H1 (cell line): ENCODE data around the gene QSOX2. TPM values are rescaled to one million over a fixed set of nuclear protein-coding genes. Genes with fewer than 3 reads are reported as not detected.

Source experiments
- CTCF ChIA-PET: fragments of 300-600 bp; sonication (Branson Sonifier 250); formaldehyde crosslinking; loops from one replicate; lab custom pipeline; 2021; ENCODE audit not compliant: partially characterized antibody; lab: Charles Lee
- POLR2A ChIA-PET: fragments of 300-600 bp; sonication (Branson Sonifier 250); formaldehyde crosslinking; loops from one replicate; lab custom pipeline; 2021; ENCODE audit warnings: inconsistent platforms; ENCODE audit not compliant: partially characterized antibody; lab: Charles Lee
- DNase-seq, 2 experiments: peaks; one replicate each; pipeline versions ENCODE4 v3.0.0 to v3.0.0-alpha.2; 2010 to 2022; ENCODE audit warnings: low spot score in 2 of 2, low read depth in 1 of 2, mixed read lengths in 1 of 2
- FAIRE-seq: peaks from 2 replicates; lab custom pipeline; 2011; peaks lifted over from hg19 to GRCh38; lab: Jason Lieb, UNC
- H2AFZ ChIP-seq: 2 replicates; pipeline ENCODE4 v1.8.1; 2012; ENCODE audit warnings: low read length, inconsistent platforms
- H2AK5ac ChIP-seq: 2 replicates; pipeline ENCODE4 v1.6.1; 2013; ENCODE audit warnings: low read depth, low read length
- H2BK120ac ChIP-seq: replicated peaks from 2 replicates; pipeline ENCODE3; 2013; ENCODE audit warnings: low read depth, low read length, inconsistent platforms
- H2BK12ac ChIP-seq: 2 replicates; pipeline ENCODE4 v1.6.1; 2013; ENCODE audit warnings: low read depth, low read length
- H2BK15ac ChIP-seq: 2 replicates; pipeline ENCODE4 v1.6.1; 2013; ENCODE audit warnings: low read length
- H2BK20ac ChIP-seq: 2 replicates; pipeline ENCODE4 v1.6.1; 2013; ENCODE audit warnings: low read length
- H2BK5ac ChIP-seq: 2 replicates; pipeline ENCODE4 v1.6.1; 2013; ENCODE audit warnings: low read depth, low read length
- H3K14ac ChIP-seq: 2 replicates; pipeline ENCODE4 v1.6.1; 2013; ENCODE audit warnings: inconsistent platforms; ENCODE audit not compliant: insufficient read length
- H3K18ac ChIP-seq: 2 replicates; pipeline ENCODE4 v1.6.1; 2013; ENCODE audit warnings: low read length; ENCODE audit errors: extremely low read depth
- H3K23ac ChIP-seq: 2 replicates; pipeline ENCODE4 v1.6.1; 2013; ENCODE audit warnings: inconsistent platforms; ENCODE audit not compliant: insufficient read length
- H3K23me2 ChIP-seq: 2 replicates; pipeline ENCODE4 v1.6.1; 2013; ENCODE audit warnings: low read depth, low read length
- H3K27ac ChIP-seq: 2 replicates; pipeline ENCODE4 v1.6.1; 2011; ENCODE audit warnings: low read depth, low read length, inconsistent platforms
- H3K27me3 ChIP-seq, 4 experiments: replicated peaks in 1 of 4; 1 replicate in 1 of 4; 2 replicates in 3 of 4; pipeline versions ENCODE4 v1.6.1 to v1.8.1; 2011 to 2013; ENCODE audit warnings: low read length in 3 of 4, mild to moderate bottlenecking in 3 of 4, inconsistent platforms in 2 of 4, mixed read lengths in 2 of 4, moderate library complexity in 1 of 4; ENCODE audit not compliant: control insufficient read depth in 3 of 4, insufficient read depth in 3 of 4; ENCODE audit errors: extremely low read depth in 1 of 4
- H3K36me3 ChIP-seq, 4 experiments: 2 replicates each; pipeline versions ENCODE4 v1.6.1 to v1.8.1; 2011 to 2013; ENCODE audit warnings: mild to moderate bottlenecking in 4 of 4, low read length in 3 of 4, moderate library complexity in 2 of 4, control low read depth in 1 of 4, inconsistent platforms in 1 of 4; ENCODE audit not compliant: insufficient read depth in 4 of 4, control insufficient read depth in 2 of 4
- H3K4ac ChIP-seq: replicated peaks from 2 replicates; pipeline ENCODE3; 2013; ENCODE audit warnings: low read length, low read depth, mixed read lengths, inconsistent platforms; ENCODE audit not compliant: insufficient read length
- H3K4me1 ChIP-seq, 4 experiments: replicated peaks in 1 of 4; 1 replicate in 1 of 4; 2 replicates in 3 of 4; pipeline versions ENCODE4 v1.6.1 to v1.8.1; 2011 to 2013; ENCODE audit warnings: low read length in 3 of 4, inconsistent platforms in 2 of 4, mixed read lengths in 1 of 4; ENCODE audit not compliant: insufficient read depth in 4 of 4, control insufficient read depth in 3 of 4
- H3K4me2 ChIP-seq, 2 experiments: 2 replicates each; pipeline versions ENCODE4 v1.6.1 to v1.8.1; 2011 to 2013; ENCODE audit warnings: low read depth in 2 of 2, low read length in 2 of 2, control low read depth in 1 of 2, inconsistent platforms in 1 of 2, mild to moderate bottlenecking in 1 of 2; ENCODE audit not compliant: insufficient read depth in 1 of 2
- H3K4me3 ChIP-seq, 4 experiments: fragments of 200-600, 300-600 bp in 1 of 4; sonication (generic), shearing (Covaris generic), sonication (Bioruptor Twin) in 1 of 4; 2 replicates each; pipeline versions ENCODE4 v1.5.1 to v1.8.1; 2011 to 2016; ENCODE audit warnings: low read length in 4 of 4, low read depth in 3 of 4, control low read depth in 2 of 4, inconsistent platforms in 2 of 4, mild to moderate bottlenecking in 2 of 4, mixed read lengths in 1 of 4, moderate library complexity in 1 of 4; ENCODE audit not compliant: insufficient read depth in 2 of 4; ENCODE audit errors: extremely low read depth in 1 of 4
- H3K56ac ChIP-seq: replicated peaks from 2 replicates; pipeline ENCODE3; 2013; ENCODE audit warnings: low read depth, mild to moderate bottlenecking, mixed read lengths, low read length, inconsistent platforms; ENCODE audit not compliant: insufficient read length
- H3K79me1 ChIP-seq: 2 replicates; pipeline ENCODE4 v1.6.1; 2013; ENCODE audit warnings: low read depth, low read length, control low read depth
- H3K79me2 ChIP-seq, 2 experiments: 2 replicates each; pipeline versions ENCODE4 v1.6.1 to v1.8.1; 2012 to 2013; ENCODE audit warnings: low read length in 2 of 2, mild to moderate bottlenecking in 2 of 2, inconsistent platforms in 1 of 2; ENCODE audit not compliant: insufficient read depth in 2 of 2, control insufficient read depth in 1 of 2
- H3K9ac ChIP-seq, 4 experiments: replicated peaks in 1 of 4; 1 replicate in 1 of 4; 2 replicates in 3 of 4; pipeline versions ENCODE4 v1.6.1 to v1.8.1; 2011 to 2013; ENCODE audit warnings: low read depth in 3 of 4, low read length in 3 of 4, control low read depth in 2 of 4, mild to moderate bottlenecking in 2 of 4, moderate library complexity in 2 of 4, inconsistent platforms in 1 of 4; ENCODE audit errors: extremely low read depth in 1 of 4
- H3K9me3 ChIP-seq, 2 experiments: 2 replicates each; pipeline versions ENCODE4 v1.6.1 to v1.8.1; 2012 to 2013; ENCODE audit warnings: mild to moderate bottlenecking in 2 of 2, moderate library complexity in 2 of 2, control low read depth in 1 of 2, inconsistent platforms in 1 of 2, low read depth in 1 of 2, low read length in 1 of 2, mixed read lengths in 1 of 2; ENCODE audit not compliant: insufficient read depth in 2 of 2
- H4K20me1 ChIP-seq, 2 experiments: replicated peaks in 1 of 2; 2 replicates each; pipeline versions ENCODE3 to v1.8.1; 2011 to 2013; ENCODE audit warnings: inconsistent platforms in 2 of 2, low read length in 2 of 2, mild to moderate bottlenecking in 1 of 2; ENCODE audit not compliant: insufficient read depth in 2 of 2, control insufficient read depth in 1 of 2
- H4K5ac ChIP-seq: 2 replicates; pipeline ENCODE4 v1.6.1; 2013; ENCODE audit warnings: low read length, low read depth, mixed read lengths, inconsistent platforms; ENCODE audit not compliant: insufficient read length
- H4K8ac ChIP-seq: 2 replicates; pipeline ENCODE4 v1.8.0; 2013; ENCODE audit warnings: mild to moderate bottlenecking, moderate library complexity, low read length, inconsistent platforms; ENCODE audit not compliant: insufficient read depth; ENCODE audit errors: extremely low read depth
- H4K91ac ChIP-seq: replicated peaks from 2 replicates; pipeline ENCODE3; 2013; ENCODE audit warnings: low read length, mixed read lengths, inconsistent platforms; ENCODE audit not compliant: insufficient read length
- ATF3 ChIP-seq: IDR thresholded peaks from 2 replicates; pipeline ENCODE4 v1.6.1; 2011; ENCODE audit warnings: low read depth, mild to moderate bottlenecking, low read length; ENCODE audit not compliant: insufficient read depth
- CBX8 ChIP-seq: fragments of 300-800, 300-1000 bp; sonication (generic); IDR thresholded peaks from 2 replicates; pipeline ENCODE4 v1.7.1; 2016; ENCODE audit warnings: low read depth, low read length, borderline replicate concordance
- CHD2 ChIP-seq: IDR thresholded peaks from 2 replicates; pipeline ENCODE4 v1.6.1; 2012; ENCODE audit warnings: low read length, improper control_type of control experiment
- CTCF ChIP-seq, 3 experiments: IDR thresholded peaks; 1 replicate in 2 of 3; 2 replicates in 1 of 3; pipeline versions ENCODE4 v1.5.1 to v1.6.1; 2011; ENCODE audit warnings: low read length in 3 of 3, mild to moderate bottlenecking in 3 of 3, inconsistent platforms in 2 of 3, low read depth in 1 of 3, moderate library complexity in 1 of 3; ENCODE audit not compliant: insufficient read depth in 1 of 3; ENCODE audit errors: control extremely low read depth in 1 of 3
- EGR1 ChIP-seq: IDR thresholded peaks from 2 replicates; pipeline ENCODE4 v1.6.1; 2011; ENCODE audit warnings: low read depth, low read length, borderline replicate concordance
- GABPA ChIP-seq: IDR thresholded peaks from 2 replicates; pipeline ENCODE4 v1.6.1; 2011; ENCODE audit warnings: mild to moderate bottlenecking, low read length, moderate library complexity, borderline replicate concordance; ENCODE audit not compliant: insufficient read depth
- KDM5A ChIP-seq: fragments of 200-600 bp; IDR thresholded peaks from 2 replicates; pipeline ENCODE4 v1.7.1; 2012; ENCODE audit warnings: mild to moderate bottlenecking, low read length, inconsistent platforms, mixed read lengths
- NRF1 ChIP-seq: IDR thresholded peaks from 2 replicates; pipeline ENCODE4 v1.6.1; 2011; ENCODE audit warnings: mild to moderate bottlenecking, low read depth, low read length, improper control_type of control experiment
- POLR2A ChIP-seq, 2 experiments: IDR thresholded peaks; 1 replicate in 1 of 2; 2 replicates in 1 of 2; pipeline ENCODE4 v1.6.1; 2011; ENCODE audit warnings: low read depth in 2 of 2, low read length in 2 of 2, mild to moderate bottlenecking in 2 of 2; ENCODE audit errors: control extremely low read depth in 1 of 2
- TCF12 ChIP-seq: IDR thresholded peaks from 2 replicates; pipeline ENCODE4 v1.6.1; 2011; ENCODE audit warnings: low read depth, mild to moderate bottlenecking, low read length
- ZNF274 ChIP-seq: IDR thresholded peaks from 2 replicates; pipeline ENCODE4 v1.7.0; 2012; ENCODE audit warnings: low read length, borderline replicate concordance; ENCODE audit errors: extremely low read depth
- WGBS, 2 experiments: shearing (Covaris generic) in 1 of 2; methylation state at CpG; one replicate each; pipeline versions ENCODE4 v1.1.6 to v1.1.7; 2013 to 2015; ENCODE audit warnings: low lambda C conversion rate in 2 of 2, mixed read lengths in 2 of 2, inconsistent platforms in 1 of 2, low coverage in 1 of 2, missing lambda C conversion rate in 1 of 2; ENCODE audit not compliant: insufficient replicate concordance in 2 of 2, insufficient coverage in 1 of 2, insufficient read length in 1 of 2; ENCODE audit errors: extremely low coverage in 1 of 2, missing lambda C conversion rate in 1 of 2; 5-methylcytosine and 5-hydroxymethylcytosine counted together
- polyA plus RNA-seq, 7 experiments: library from polyadenylated mRNA; depleted of rRNA in 3 of 7; stranded (reverse) in 5 of 7; unstranded in 2 of 7; fragments of >200 nt in 5 of 7; fragments of 200-250 nt in 2 of 7; gene quantifications; 1 replicate in 5 of 7; 2 replicates in 1 of 7; 4 replicates in 1 of 7; pipeline versions ENCODE4 v1.2.1 to v1.2.3, GENCODE V29; 2011 to 2013; ENCODE audit warnings: missing spikeins in 2 of 7, mixed read lengths in 2 of 7
- total RNA-seq: library from RNA; stranded (reverse); fragmentation: NEBNext Ultra II Directional; extraction: Animal tissue kit (Norgen Biotek cat#: 25700); gene quantifications from 2 replicates; pipeline ENCODE4 v1.2.1, GENCODE V29; 2021

The QSOX2 gene
- total and polyA plus RNA-seq, 2 of the 8 experiments (the other 6 are each of a cell fraction or from before 2014, with no cell fraction given), result 18.0 to 28.6 TPM

- no peak for DNase-seq
- Histone ChIP-seq H3K9me3 (no peaks in the 10 kb centered on the region; a peak in 1 of 4 replicates), H3K4ac (no peak overlapping the region), H3K4me2 (no peak overlapping the region), H3K9ac (no peak overlapping the region), H3K79me2 (no peaks in the 10 kb centered on the region), H4K8ac (no peak overlapping the region), H2BK20ac (no peak overlapping the region), H3K23me2 (peaks cover 3% of the 10 kb centered on the region; the same call in 1 of the 2 replicates), H2AK5ac (no peak overlapping the region), H3K23ac (no peak overlapping the region), H3K14ac (no peak overlapping the region), H4K91ac (no peak overlapping the region), H3K79me1 (peaks cover 4% of the 10 kb centered on the region; the same call in 1 of the 2 replicates), H2BK12ac (no peak overlapping the region), H3K4me1 (peaks cover 2 to 5% (median 4%) of the 10 kb centered on the region in 4 experiments; a peak in 6 of 7 replicates), H3K18ac (no peak overlapping the region), H3K27me3 (peaks cover 11 to 25% (median 23%) of the 10 kb centered on the region in 4 experiments), H4K5ac (no peak overlapping the region), H2BK15ac (no peak overlapping the region), H2BK120ac (no peak overlapping the region), H4K20me1 (peaks cover 26 to 40% of the 10 kb centered on the region in 2 experiments), H3K27ac (no peak overlapping the region), H3K36me3 (peaks cover 2 to 17% (median 4%) of the 10 kb centered on the region in 4 experiments; a peak in 4 of 8 replicates), H3K56ac (no peak overlapping the region), H3K4me3 (no peak overlapping the region), H2BK5ac (no peak overlapping the region), H2AFZ (no peak overlapping the region)
- ChIA-PET POLR2A (interaction anchor here (0.8 kb wide), 1 partner anchor 9 kb away, joined by 3 read pairs; no protein-coding TSS in a partner anchor), CTCF (interaction anchor here (1.0 to 2.5 kb wide), 6 partner anchors 9 to 67 kb away, joined by 3 to 7 read pairs (median 4); no protein-coding TSS in a partner anchor)
- FAIRE-seq, result no peak
- 91% methylated on average over 17 of the region's 17 CpGs; no CpG with 5 or more reads in 1 of the 2 experiments for WGBS, 2 experiments
- TF ChIP-seq NRF1 (no peak), ZNF274 (no peak), EGR1 (no peak), KDM5A (no peak), CBX8 (no peak), CTCF (IDR thresholded peaks at IDR 0.05; ENCODE audit: control extremely low read depth in 1 of 3, insufficient read depth in 1 of 3, low read depth in 1 of 3, low read length in 3 of 3) (no peak), ATF3 (no peak), GABPA (no peak), CHD2 (no peak), POLR2A (IDR thresholded peaks at IDR 0.05; ENCODE audit: control extremely low read depth in 1 of 2, low read depth in 2 of 2, low read length in 2 of 2) (no peak), TCF12 (no peak)
Observed at GRCh38 chr9:136208675-136209074, 36.9 kb downstream of the QSOX2 start.
